ENCODE data around the gene PPY.
"Not testable (repeated sequence)": the region's sequence is repeated elsewhere in the genome, so short reads cannot be mapped to it uniquely, and the experiment has no call there.

Gene PPY

GRCh38 chr17:43942051-43942685 lies at the start of gene PPY:
PPY (minus strand) TSS chr17:43942476; CDS start chr17:43941654, 822 bp downstream.
- DNase-seq: no peak

- no peak for DNase-seq
These were observed 46.0 kb upstream of the PPY start for GRCh38 chr17:43988301-43988700.

GRCh38 chr17:43987131-43988021 lies 45.1 kb upstream of the PPY start:
- DNase-seq: no peak

GRCh38 chr17:43986225-43986981 lies 44.1 kb upstream of the PPY start:
- DNase-seq: no peak

- DNase-seq: no peak
These were observed 42.2 kb upstream of the PPY start for GRCh38 chr17:43984521-43984920.

GRCh38 chr17:43983515-43984411 lies 41.5 kb upstream of the PPY start:
- DNase-seq: peak; percentile 3

GRCh38 chr17:43983196-43983514 lies 40.9 kb upstream of the PPY start:
- no peak for DNase-seq

- no peak for DNase-seq
These were observed 39.9 kb upstream of the PPY start for GRCh38 chr17:43982171-43982570.

GRCh38 chr17:43979671-43980070 lies 37.4 kb upstream of the PPY start:
- no peak for DNase-seq

GRCh38 chr17:43979011-43979410 lies 36.7 kb upstream of the PPY start:
- DNase-seq: no peak

- no peak for DNase-seq
These were observed 35.8 kb upstream of the PPY start for GRCh38 chr17:43978078-43978477.

- DNase-seq: no peak
These were observed 34.9 kb upstream of the PPY start for GRCh38 chr17:43976963-43977837.

- no peak for DNase-seq
These were observed 33.6 kb upstream of the PPY start for GRCh38 chr17:43975898-43976297.

GRCh38 chr17:43974382-43975266 lies 32.3 kb upstream of the PPY start:
- no peak for DNase-seq

GRCh38 chr17:43972444-43973212 lies 30.4 kb upstream of the PPY start:
- DNase-seq: not testable (repeated sequence)

- DNase-seq: not testable (repeated sequence)
These were observed 29.2 kb upstream of the PPY start for GRCh38 chr17:43971436-43971835.

- DNase-seq: no peak
These were observed 28.1 kb upstream of the PPY start for GRCh38 chr17:43970366-43970765.

GRCh38 chr17:43967251-43967875 lies 25.1 kb upstream of the PPY start:
- no peak for DNase-seq

- DNase-seq: no peak
These were observed 24.0 kb upstream of the PPY start for GRCh38 chr17:43966276-43966675.
